Activated naive CD8-positive, alpha-beta T cell treated with anti-CD3 and anti-CD28 coated beads, Interleukin-2, amount 50 U/mL, for 24 hours (primary cell): ENCODE data around the gene SPECC1.
"Not testable (repeated sequence)": the region's sequence is repeated elsewhere in the genome, so short reads cannot be mapped to it uniquely, and the experiment has no call there.

Experiments used
- ATAC-seq: fragments of 150-1000 bp; cut with Tn5 transposase; one replicate; pipeline ENCODE4 v1.10.0; 2021
- DNase-seq: peaks from one replicate; pipeline ENCODE4 v3.0.0; 2021
- H3K27ac Mint-ChIP-seq: one replicate; pipeline ENCODE4 v1.8.0; 2021; ENCODE audit warnings: mild to moderate bottlenecking, mixed read lengths
- H3K27me3 Mint-ChIP-seq: one replicate; pipeline ENCODE4 v1.8.0; 2021; ENCODE audit warnings: mixed read lengths
- H3K36me3 Mint-ChIP-seq: one replicate; pipeline ENCODE4 v1.8.0; 2021; ENCODE audit warnings: low read depth, mixed read lengths
- H3K4me1 Mint-ChIP-seq: one replicate; pipeline ENCODE4 v1.8.0; 2021; ENCODE audit warnings: mixed read lengths
- H3K4me3 Mint-ChIP-seq: one replicate; pipeline ENCODE4 v1.8.0; 2021; ENCODE audit warnings: mild to moderate bottlenecking, moderate library complexity, mixed read lengths
- H3K9me3 Mint-ChIP-seq: one replicate; pipeline ENCODE4 v1.8.0; 2021; ENCODE audit warnings: mixed read lengths

The SPECC1 gene

GRCh38 chr17:20230924-20231323 lies 221.8 kb downstream of the SPECC1 start:
- no peak overlapping the region for H3K27ac Mint-ChIP-seq
- DNase-seq = no peak
- H3K4me1 Mint-ChIP-seq = peaks cover 27% of the 10 kb centered on the region
- no peaks in the 10 kb centered on the region for H3K27me3 Mint-ChIP-seq
- no peaks in the 10 kb centered on the region for H3K9me3 Mint-ChIP-seq
- H3K4me3 Mint-ChIP-seq = no peak overlapping the region
- no peaks in the 10 kb centered on the region for H3K36me3 Mint-ChIP-seq
- ATAC-seq = no peak

GRCh38 chr17:20232611-20233010 lies 223.5 kb downstream of the SPECC1 start:
- ATAC-seq = no peak

GRCh38 chr17:20234276-20234675 lies 225.1 kb downstream of the SPECC1 start:
- H3K27ac Mint-ChIP-seq = peak overlapping the region; percentile 57
- no peaks in the 10 kb centered on the region for H3K36me3 Mint-ChIP-seq
- no peak overlapping the region for H3K4me3 Mint-ChIP-seq
- H3K9me3 Mint-ChIP-seq = no peaks in the 10 kb centered on the region
- peaks cover 21% of the 10 kb centered on the region for H3K4me1 Mint-ChIP-seq
- ATAC-seq = peak; percentile 98
- H3K27me3 Mint-ChIP-seq = no peaks in the 10 kb centered on the region
- peak; percentile 43 for DNase-seq

More at GRCh38 chr17:20232611-20233010, 223.5 kb downstream of the SPECC1 start:
- peaks cover 21% of the 10 kb centered on the region for H3K4me1 Mint-ChIP-seq
- no peaks in the 10 kb centered on the region for H3K9me3 Mint-ChIP-seq
- no peak for DNase-seq
- no peak overlapping the region for H3K4me3 Mint-ChIP-seq
- H3K27ac Mint-ChIP-seq = no peak overlapping the region
- no peaks in the 10 kb centered on the region for H3K36me3 Mint-ChIP-seq
- H3K27me3 Mint-ChIP-seq = no peaks in the 10 kb centered on the region

GRCh38 chr17:20235747-20236146 lies 226.6 kb downstream of the SPECC1 start:
- ATAC-seq = no peak
- Mint-ChIP-seq H3K4me3 (no peak overlapping the region), H3K4me1 (peaks cover 21% of the 10 kb centered on the region), H3K27ac (no peak overlapping the region), H3K9me3 (no peaks in the 10 kb centered on the region), H3K27me3 (no peaks in the 10 kb centered on the region), H3K36me3 (no peaks in the 10 kb centered on the region)
- DNase-seq = no peak

- no peaks in the 10 kb centered on the region for H3K27me3 Mint-ChIP-seq
- no peak overlapping the region for H3K27ac Mint-ChIP-seq
- no peak overlapping the region for H3K4me3 Mint-ChIP-seq
- no peak for ATAC-seq
- no peak for DNase-seq
- peaks cover 21% of the 10 kb centered on the region for H3K4me1 Mint-ChIP-seq
- no peaks in the 10 kb centered on the region for H3K36me3 Mint-ChIP-seq
- no peaks in the 10 kb centered on the region for H3K9me3 Mint-ChIP-seq
Measured at GRCh38 chr17:20236578-20237227, 227.5 kb downstream of the SPECC1 start.

- ATAC-seq, H3K4me3 Mint-ChIP-seq, H3K27me3 Mint-ChIP-seq, H3K36me3 Mint-ChIP-seq, DNase-seq, H3K4me1 Mint-ChIP-seq, H3K27ac Mint-ChIP-seq, H3K9me3 Mint-ChIP-seq: not testable (repeated sequence)
Measured at GRCh38 chr17:20239776-20240175, 230.6 kb downstream of the SPECC1 start.

- Mint-ChIP-seq H3K27ac (no peak overlapping the region), H3K36me3 (no peaks in the 10 kb centered on the region), H3K4me3 (no peak overlapping the region), H3K9me3 (no peaks in the 10 kb centered on the region), H3K27me3 (no peaks in the 10 kb centered on the region), H3K4me1 (peaks cover 13% of the 10 kb centered on the region)
- DNase-seq = no peak
- ATAC-seq = no peak
Measured at GRCh38 chr17:20241855-20242254, 232.7 kb downstream of the SPECC1 start.

GRCh38 chr17:20242271-20242670 lies 233.1 kb downstream of the SPECC1 start:
- H3K36me3 Mint-ChIP-seq = no peaks in the 10 kb centered on the region
- H3K9me3 Mint-ChIP-seq = no peaks in the 10 kb centered on the region
- no peak overlapping the region for H3K4me3 Mint-ChIP-seq
- H3K4me1 Mint-ChIP-seq = peaks cover 17% of the 10 kb centered on the region
- ATAC-seq (no peak), DNase-seq (no peak)
- no peak overlapping the region for H3K27ac Mint-ChIP-seq
- H3K27me3 Mint-ChIP-seq = no peaks in the 10 kb centered on the region

- no peak for ATAC-seq
- H3K9me3 Mint-ChIP-seq = no peaks in the 10 kb centered on the region
- H3K4me1 Mint-ChIP-seq = peaks cover 19% of the 10 kb centered on the region
Measured at GRCh38 chr17:20243524-20243923, 234.4 kb downstream of the SPECC1 start.

GRCh38 chr17:20244671-20245070 lies 235.5 kb downstream of the SPECC1 start:
- no peaks in the 10 kb centered on the region for H3K27me3 Mint-ChIP-seq
- ATAC-seq (no peak), DNase-seq (no peak)
- H3K27ac Mint-ChIP-seq = no peak overlapping the region
- peaks cover 22% of the 10 kb centered on the region for H3K4me1 Mint-ChIP-seq
- peaks cover 2% of the 10 kb centered on the region for H3K9me3 Mint-ChIP-seq
- H3K4me3 Mint-ChIP-seq = no peak overlapping the region
- peaks cover under 1% of the 10 kb centered on the region for H3K36me3 Mint-ChIP-seq

More at GRCh38 chr17:20243524-20243923, 234.4 kb downstream of the SPECC1 start:
- no peak for DNase-seq
- H3K36me3 Mint-ChIP-seq = no peaks in the 10 kb centered on the region
- no peaks in the 10 kb centered on the region for H3K27me3 Mint-ChIP-seq
- H3K27ac Mint-ChIP-seq = no peak overlapping the region
- H3K4me3 Mint-ChIP-seq = no peak overlapping the region

GRCh38 chr17:20246692-20247091 lies 237.5 kb downstream of the SPECC1 start:
- Mint-ChIP-seq H3K9me3 (peaks cover 4% of the 10 kb centered on the region), H3K36me3 (peaks cover 2% of the 10 kb centered on the region), H3K4me3 (no peak overlapping the region), H3K4me1 (peaks cover 26% of the 10 kb centered on the region), H3K27ac (no peak overlapping the region), H3K27me3 (no peaks in the 10 kb centered on the region)
- DNase-seq (no peak), ATAC-seq (no peak)

- Mint-ChIP-seq H3K36me3 (peaks cover 9% of the 10 kb centered on the region), H3K4me3 (no peak overlapping the region)
Measured at GRCh38 chr17:20253323-20253722, 244.2 kb downstream of the SPECC1 start.

GRCh38 chr17:20254541-20254940 lies 245.4 kb downstream of the SPECC1 start:
- H3K4me1 Mint-ChIP-seq = peaks cover 21% of the 10 kb centered on the region
- no peak for DNase-seq
- no peak overlapping the region for H3K4me3 Mint-ChIP-seq
- H3K27me3 Mint-ChIP-seq = no peaks in the 10 kb centered on the region
- ATAC-seq = no peak
- H3K36me3 Mint-ChIP-seq = peaks cover 12% of the 10 kb centered on the region
- peaks cover 9% of the 10 kb centered on the region for H3K9me3 Mint-ChIP-seq
- peak overlapping the region; percentile 11 for H3K27ac Mint-ChIP-seq

More at GRCh38 chr17:20253323-20253722, 244.2 kb downstream of the SPECC1 start:
- peaks cover 23% of the 10 kb centered on the region for H3K4me1 Mint-ChIP-seq
- H3K9me3 Mint-ChIP-seq = peaks cover 5% of the 10 kb centered on the region
- H3K27ac Mint-ChIP-seq = no peak overlapping the region
- H3K27me3 Mint-ChIP-seq = no peaks in the 10 kb centered on the region
- DNase-seq (no peak), ATAC-seq (no peak)

- DNase-seq = no peak
- peaks cover 16% of the 10 kb centered on the region for H3K4me1 Mint-ChIP-seq
- H3K4me3 Mint-ChIP-seq = no peak overlapping the region
- no peaks in the 10 kb centered on the region for H3K27me3 Mint-ChIP-seq
- peaks cover 6% of the 10 kb centered on the region for H3K9me3 Mint-ChIP-seq
- H3K27ac Mint-ChIP-seq = no peak overlapping the region
- no peak for ATAC-seq
- peaks cover 9% of the 10 kb centered on the region for H3K36me3 Mint-ChIP-seq
Measured at GRCh38 chr17:20256144-20256543, 247.0 kb downstream of the SPECC1 start.

GRCh38 chr17:20257008-20257407 lies 247.8 kb downstream of the SPECC1 start:
- Mint-ChIP-seq H3K4me3 (no peak overlapping the region), H3K36me3 (peaks cover 9% of the 10 kb centered on the region)

GRCh38 chr17:20257798-20258197 lies 248.6 kb downstream of the SPECC1 start:
- Mint-ChIP-seq H3K4me1 (peaks cover 27% of the 10 kb centered on the region), H3K36me3 (peaks cover 9% of the 10 kb centered on the region)

More at GRCh38 chr17:20257008-20257407, 247.8 kb downstream of the SPECC1 start:
- no peak for DNase-seq
- Mint-ChIP-seq H3K27ac (no peak overlapping the region), H3K27me3 (no peaks in the 10 kb centered on the region), H3K4me1 (peaks cover 19% of the 10 kb centered on the region), H3K9me3 (peaks cover 6% of the 10 kb centered on the region)
- no peak for ATAC-seq

More at GRCh38 chr17:20257798-20258197, 248.6 kb downstream of the SPECC1 start:
- Mint-ChIP-seq H3K27ac (no peak overlapping the region), H3K4me3 (no peak overlapping the region), H3K27me3 (no peaks in the 10 kb centered on the region), H3K9me3 (peaks cover 6% of the 10 kb centered on the region)
- ATAC-seq = no peak
- no peak for DNase-seq
